Measurements from ENCODE around the gene NCS1.

NCS1 gene

DNA sequence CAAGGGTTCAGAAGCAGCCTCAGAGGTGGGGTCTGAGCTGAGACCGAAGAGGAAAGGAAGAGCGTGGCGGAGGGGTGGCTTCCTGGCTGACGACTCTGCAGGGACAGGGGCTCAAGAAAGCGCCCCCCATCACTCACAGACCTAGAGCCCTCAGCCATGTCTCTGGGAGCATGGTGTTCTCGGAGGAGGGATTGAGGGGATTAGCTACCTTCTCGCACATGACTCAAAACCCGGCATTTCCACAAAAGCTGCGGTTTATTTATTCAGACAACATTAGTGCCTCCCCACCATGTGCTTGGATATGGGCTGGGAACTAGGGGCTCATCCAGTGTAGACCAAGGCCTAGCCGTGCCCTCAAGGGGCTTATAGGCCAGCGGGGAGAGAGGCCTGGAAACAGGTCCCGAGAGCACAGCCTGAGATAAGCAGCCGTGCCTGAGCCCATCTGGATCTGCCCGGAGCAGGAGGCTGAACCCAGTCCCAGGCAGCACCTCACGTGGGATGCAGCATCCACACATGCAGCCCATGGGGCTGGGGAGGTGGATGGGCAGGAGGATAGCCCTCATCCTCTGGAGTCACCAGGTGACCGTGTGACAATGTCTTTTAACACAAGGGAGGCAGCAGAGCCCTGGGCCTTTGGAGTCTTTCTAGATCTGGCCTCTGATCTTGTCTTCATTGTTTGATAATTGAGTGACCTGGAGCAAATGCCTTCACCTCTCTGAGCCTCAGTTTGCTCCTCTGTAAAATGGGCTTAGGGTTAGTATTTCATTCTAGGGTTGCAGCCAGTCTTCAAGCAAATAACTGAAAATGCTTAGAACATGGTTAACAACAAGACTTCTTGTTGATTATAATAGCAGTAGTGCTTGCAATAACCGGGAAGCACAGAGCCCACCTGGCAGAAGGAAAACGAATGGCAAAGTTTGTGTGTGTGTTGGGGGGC lies 92.5 kb downstream of the NCS1 start:
- TF ChIP-seq FOXP2 (optimal IDR thresholded peaks at IDR 0.05; ENCODE audit: borderline replicate concordance, extremely low read depth, extremely low read length, insufficient read depth) (no peak), POLR2AphosphoS5 (IDR thresholded peaks at IDR 0.05; ENCODE audit: low read depth, low read length) (no peak), SIN3A (IDR thresholded peaks at IDR 0.05; ENCODE audit: borderline replicate concordance, insufficient read depth, low read length) (no peak)
- TF ChIP-seq, protein P1, sequence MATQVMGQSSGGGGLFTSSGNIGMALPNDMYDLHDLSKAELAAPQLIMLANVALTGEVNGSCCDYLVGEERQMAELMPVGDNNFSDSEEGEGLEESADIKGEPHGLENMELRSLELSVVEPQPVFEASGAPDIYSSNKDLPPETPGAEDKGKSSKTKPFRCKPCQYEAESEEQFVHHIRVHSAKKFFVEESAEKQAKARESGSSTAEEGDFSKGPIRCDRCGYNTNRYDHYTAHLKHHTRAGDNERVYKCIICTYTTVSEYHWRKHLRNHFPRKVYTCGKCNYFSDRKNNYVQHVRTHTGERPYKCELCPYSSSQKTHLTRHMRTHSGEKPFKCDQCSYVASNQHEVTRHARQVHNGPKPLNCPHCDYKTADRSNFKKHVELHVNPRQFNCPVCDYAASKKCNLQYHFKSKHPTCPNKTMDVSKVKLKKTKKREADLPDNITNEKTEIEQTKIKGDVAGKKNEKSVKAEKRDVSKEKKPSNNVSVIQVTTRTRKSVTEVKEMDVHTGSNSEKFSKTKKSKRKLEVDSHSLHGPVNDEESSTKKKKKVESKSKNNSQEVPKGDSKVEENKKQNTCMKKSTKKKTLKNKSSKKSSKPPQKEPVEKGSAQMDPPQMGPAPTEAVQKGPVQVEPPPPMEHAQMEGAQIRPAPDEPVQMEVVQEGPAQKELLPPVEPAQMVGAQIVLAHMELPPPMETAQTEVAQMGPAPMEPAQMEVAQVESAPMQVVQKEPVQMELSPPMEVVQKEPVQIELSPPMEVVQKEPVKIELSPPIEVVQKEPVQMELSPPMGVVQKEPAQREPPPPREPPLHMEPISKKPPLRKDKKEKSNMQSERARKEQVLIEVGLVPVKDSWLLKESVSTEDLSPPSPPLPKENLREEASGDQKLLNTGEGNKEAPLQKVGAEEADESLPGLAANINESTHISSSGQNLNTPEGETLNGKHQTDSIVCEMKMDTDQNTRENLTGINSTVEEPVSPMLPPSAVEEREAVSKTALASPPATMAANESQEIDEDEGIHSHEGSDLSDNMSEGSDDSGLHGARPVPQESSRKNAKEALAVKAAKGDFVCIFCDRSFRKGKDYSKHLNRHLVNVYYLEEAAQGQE (IDR thresholded peaks at IDR 0.05; ENCODE audit: insufficient read depth in 1 of 2, low read depth in 2 of 2, low read length in 2 of 2), result no peak

DNA sequence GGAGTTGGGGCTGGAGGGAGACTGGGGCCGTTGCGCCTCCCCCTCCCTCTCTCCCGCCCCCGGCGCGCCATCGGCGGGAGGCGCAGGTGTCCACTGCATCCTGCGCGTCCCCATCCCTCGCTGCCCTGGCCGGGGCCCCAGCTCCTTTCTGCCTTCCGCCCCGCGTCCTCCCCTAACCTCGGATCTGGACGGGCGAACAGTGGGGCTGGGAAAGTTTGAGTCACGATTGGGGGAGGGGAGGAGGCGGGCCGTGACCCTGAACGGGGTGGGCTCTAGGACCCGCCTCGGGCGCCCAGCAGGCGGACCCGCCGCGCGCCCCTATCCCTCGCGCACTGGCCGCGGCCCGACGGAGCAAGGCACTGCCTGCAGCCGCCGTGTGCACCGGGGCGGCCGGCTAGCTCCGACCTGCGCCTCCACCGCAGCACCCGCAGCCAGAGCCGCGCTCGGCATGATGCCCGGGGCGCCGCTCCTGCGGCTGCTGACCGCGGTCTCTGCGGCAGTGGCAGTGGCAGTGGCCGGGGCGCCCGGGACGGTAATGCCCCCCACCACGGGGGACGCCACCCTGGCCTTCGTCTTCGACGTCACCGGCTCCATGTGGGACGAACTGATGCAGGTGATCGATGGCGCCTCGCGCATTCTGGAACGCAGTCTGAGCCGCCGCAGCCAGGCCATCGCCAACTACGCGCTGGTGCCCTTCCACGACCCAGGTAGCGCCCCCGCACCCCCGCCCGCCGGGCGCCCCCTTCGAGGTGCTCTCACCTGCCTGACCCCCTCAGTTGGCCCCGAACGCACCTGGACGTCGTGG lies 93.4 kb downstream of the NCS1 start, which contains the start of gene HMCN2:
TSS of gene HMCN2 (plus strand) at position 330 of the 805 bp plus-strand sequence. CDS start at position 449, 119 bp downstream.
- TF ChIP-seq FOXP2 (optimal IDR thresholded peaks at IDR 0.05; ENCODE audit: borderline replicate concordance, extremely low read depth, extremely low read length, insufficient read depth), result no peak
- TF ChIP-seq SIN3A (IDR thresholded peaks at IDR 0.05; ENCODE audit: borderline replicate concordance, insufficient read depth, low read length), result no peak
- no peak for TF ChIP-seq POLR2AphosphoS5 (IDR thresholded peaks at IDR 0.05; ENCODE audit: low read depth, low read length)
- TF ChIP-seq TAF1 (IDR thresholded peaks at IDR 0.05; ENCODE audit: borderline replicate concordance, insufficient read depth, low read length), result no peak
- TF ChIP-seq, protein P1 (IDR thresholded peaks at IDR 0.05; ENCODE audit: insufficient read depth in 1 of 2, low read depth in 2 of 2, low read length in 2 of 2), result no peak

DNA sequence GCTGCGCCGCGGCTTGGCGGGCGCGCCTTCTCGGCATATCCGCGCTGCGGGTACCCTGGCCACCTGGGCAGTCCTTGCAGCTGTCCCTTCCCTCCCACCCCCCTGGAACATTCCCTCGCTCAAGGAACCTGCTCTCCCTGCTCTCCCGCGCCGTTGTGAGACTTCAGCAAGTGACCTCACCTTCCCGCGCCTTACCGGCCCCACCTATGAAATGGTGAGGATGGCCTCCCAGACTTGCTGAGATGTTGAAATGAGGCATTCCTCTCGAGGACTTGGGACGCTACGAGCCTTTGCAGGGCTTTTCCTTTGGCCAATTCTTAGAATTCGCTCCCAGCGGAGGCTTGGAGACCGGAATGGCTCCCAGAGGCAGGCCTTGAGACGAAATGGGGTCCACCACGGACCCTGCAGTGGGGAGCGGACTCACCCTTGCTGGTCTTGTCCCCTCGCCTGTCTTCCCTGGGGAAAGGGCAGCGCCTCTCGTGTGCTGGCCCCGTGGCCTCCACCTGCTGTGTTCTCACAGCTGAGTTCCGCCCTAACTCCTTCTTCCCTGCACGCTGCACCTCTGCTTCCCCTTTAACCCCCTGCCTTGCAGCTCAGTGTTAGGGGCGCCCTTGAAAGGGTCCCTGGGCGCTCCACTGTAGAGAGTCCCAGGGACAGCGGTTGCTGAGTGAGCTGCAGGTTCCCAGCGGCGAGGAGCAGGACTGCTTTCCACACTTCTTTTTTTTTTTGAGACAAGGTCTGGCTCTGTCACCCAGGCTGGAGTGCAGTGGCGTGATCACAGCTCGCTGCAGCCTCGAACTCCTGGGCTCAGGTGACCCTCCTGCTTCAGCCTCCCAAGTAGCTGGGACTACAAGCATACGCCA lies 94.3 kb downstream of the NCS1 start:
- no peak for TF ChIP-seq TAF1 (IDR thresholded peaks at IDR 0.05; ENCODE audit: borderline replicate concordance, insufficient read depth, low read length)
- TF ChIP-seq SIN3A (IDR thresholded peaks at IDR 0.05; ENCODE audit: borderline replicate concordance, insufficient read depth, low read length), result no peak
- TF ChIP-seq FOXP2 (optimal IDR thresholded peaks at IDR 0.05; ENCODE audit: borderline replicate concordance, extremely low read depth, extremely low read length, insufficient read depth), result no peak
- TF ChIP-seq, protein P1 (IDR thresholded peaks at IDR 0.05; ENCODE audit: insufficient read depth in 1 of 2, low read depth in 2 of 2, low read length in 2 of 2), result no peak
- TF ChIP-seq POLR2AphosphoS5 (IDR thresholded peaks at IDR 0.05; ENCODE audit: low read depth, low read length), result no peak

DNA sequence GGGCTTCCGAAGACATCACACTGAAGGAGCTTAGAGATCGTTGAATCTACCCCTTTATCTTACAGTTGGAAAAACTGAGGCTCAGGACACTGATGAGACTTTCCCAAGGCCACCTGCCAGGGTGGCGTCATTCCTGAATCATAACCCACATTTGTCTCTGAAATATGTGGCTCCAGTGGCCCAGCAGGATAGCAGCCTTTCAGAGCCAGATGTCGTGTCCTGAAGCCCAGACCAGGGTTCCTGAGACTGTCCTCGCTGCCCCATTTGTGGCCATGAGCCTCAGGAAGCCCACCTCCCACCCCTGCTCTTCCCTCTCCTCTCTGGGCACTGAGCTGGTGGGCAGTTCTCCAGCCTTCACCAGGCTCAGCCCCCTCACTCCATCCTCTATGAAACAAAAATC lies 95.7 kb downstream of the NCS1 start:
- TF ChIP-seq FOXP2 (optimal IDR thresholded peaks at IDR 0.05; ENCODE audit: borderline replicate concordance, extremely low read depth, extremely low read length, insufficient read depth) (no peak), POLR2AphosphoS5 (IDR thresholded peaks at IDR 0.05; ENCODE audit: low read depth, low read length) (no peak), SIN3A (IDR thresholded peaks at IDR 0.05; ENCODE audit: borderline replicate concordance, insufficient read depth, low read length) (no peak), TAF1 (IDR thresholded peaks at IDR 0.05; ENCODE audit: borderline replicate concordance, insufficient read depth, low read length) (no peak)
- TF ChIP-seq, protein P1 (IDR thresholded peaks at IDR 0.05; ENCODE audit: insufficient read depth in 1 of 2, low read depth in 2 of 2, low read length in 2 of 2), result no peak
